GM19238 (cell line): ENCODE measurements around the gene DNM3.

ENCODE experiments used
- DNase-seq: peaks from one replicate; pipeline ENCODE4 v3.0.0; 2011; ENCODE audit warnings: low spot score; ENCODE audit not compliant: insufficient read length

Gene DNM3

GRCh38 chr1:171817511-171818265 lies 23.6 kb upstream of the DNM3 start:
- DNase-seq = no peak

GRCh38 chr1:171819946-171820345 lies 21.4 kb upstream of the DNM3 start:
- DNase-seq = no peak

GRCh38 chr1:171826973-171827372 lies 14.3 kb upstream of the DNM3 start:
- DNase-seq = no peak

GRCh38 chr1:171828794-171829193 lies 12.5 kb upstream of the DNM3 start:
- no peak for DNase-seq

- no peak for DNase-seq
Measured at GRCh38 chr1:171833091-171833825, 8.0 kb upstream of the DNM3 start.

GRCh38 chr1:171834821-171835220 lies 6.5 kb upstream of the DNM3 start:
- DNase-seq = no peak

- no peak for DNase-seq
Measured at GRCh38 chr1:171835891-171836290, 5.4 kb upstream of the DNM3 start.

GRCh38 chr1:171841931-171842761 lies 848 bp downstream of the DNM3 start:
- DNase-seq = no peak

GRCh38 chr1:171844381-171844780 lies 3.1 kb downstream of the DNM3 start:
- no peak for DNase-seq

GRCh38 chr1:171845998-171846397 lies 4.7 kb downstream of the DNM3 start:
- DNase-seq = no peak

GRCh38 chr1:171849245-171849898 lies 8.1 kb downstream of the DNM3 start:
- no peak for DNase-seq

GRCh38 chr1:171850651-171851350 lies 9.5 kb downstream of the DNM3 start:
- DNase-seq = no peak

- DNase-seq = no peak
Measured at GRCh38 chr1:171852272-171852671, 11.0 kb downstream of the DNM3 start.

GRCh38 chr1:171855381-171855780 lies 14.1 kb downstream of the DNM3 start:
- no peak for DNase-seq

GRCh38 chr1:171858696-171859095 lies 17.4 kb downstream of the DNM3 start:
- DNase-seq = no peak

- no peak for DNase-seq
Measured at GRCh38 chr1:171860696-171861095, 19.4 kb downstream of the DNM3 start.

- DNase-seq = no peak
Measured at GRCh38 chr1:171863531-171863930, 22.2 kb downstream of the DNM3 start.

GRCh38 chr1:171864308-171864707 lies 23.0 kb downstream of the DNM3 start:
- no peak for DNase-seq

GRCh38 chr1:171865106-171865505 lies 23.8 kb downstream of the DNM3 start:
- no peak for DNase-seq

GRCh38 chr1:171867236-171867635 lies 25.9 kb downstream of the DNM3 start:
- no peak for DNase-seq
